ENCODE measurements around the gene FAM168B. TPM values are rescaled to one million over a fixed set of nuclear protein-coding genes. Genes with fewer than 3 reads are reported as not detected.
A peak's percentile ranks its signal among the peaks of the same experiment; 100 is the strongest.

Gene FAM168B
- total RNA-seq, 1 donor from 2014 or later: 104 TPM

GRCh38 chr2:131026919-131027318 is 66.3 kb downstream of the FAM168B start:
- no peak for DNase-seq (ENCODE audit: extremely low spot score, unreplicated experiment)
- no peak overlapping the region for H3K4me3 Mint-ChIP-seq
- no peaks in the 10 kb centered on the region for H3K9me3 Mint-ChIP-seq
- H3K27ac Mint-ChIP-seq: no peak overlapping the region
- no peak for TF ChIP-seq CTCF (conservative IDR thresholded peaks at IDR 0.05)
- no peaks in the 10 kb centered on the region for H3K4me1 Mint-ChIP-seq (ENCODE audit: unreplicated experiment)
- peaks cover under 1% of the 10 kb centered on the region for H3K27me3 Mint-ChIP-seq
- peaks cover 3% of the 10 kb centered on the region for H3K36me3 Mint-ChIP-seq

DNA sequence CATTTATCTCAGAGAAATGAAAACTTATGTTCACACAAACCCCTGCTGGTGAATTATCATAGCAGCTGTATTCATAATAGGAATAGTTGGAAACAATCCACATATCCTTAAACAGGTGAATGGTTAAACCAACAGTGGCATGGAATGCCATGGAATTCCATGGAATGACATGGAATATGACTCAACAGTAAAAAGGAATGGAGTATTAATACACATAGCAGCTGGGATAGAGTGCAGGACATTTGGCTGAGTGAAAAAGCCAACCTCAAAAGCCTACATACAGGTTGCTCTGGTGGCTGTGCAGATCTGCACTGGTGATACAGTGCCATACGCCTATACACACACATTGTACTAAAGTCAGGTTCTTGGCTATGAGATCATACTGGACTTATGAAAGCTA is 69.5 kb downstream of the FAM168B start:
- Mint-ChIP-seq H3K27ac (no peak overlapping the region), H3K27me3 (peaks cover 3% of the 10 kb centered on the region), H3K9me3 (no peaks in the 10 kb centered on the region), H3K4me1 (ENCODE audit: unreplicated experiment) (no peaks in the 10 kb centered on the region), H3K4me3 (no peak overlapping the region), H3K36me3 (peaks cover 3% of the 10 kb centered on the region)
- no peak for DNase-seq (ENCODE audit: extremely low spot score, unreplicated experiment)
- no peak for TF ChIP-seq CTCF (conservative IDR thresholded peaks at IDR 0.05)

DNA sequence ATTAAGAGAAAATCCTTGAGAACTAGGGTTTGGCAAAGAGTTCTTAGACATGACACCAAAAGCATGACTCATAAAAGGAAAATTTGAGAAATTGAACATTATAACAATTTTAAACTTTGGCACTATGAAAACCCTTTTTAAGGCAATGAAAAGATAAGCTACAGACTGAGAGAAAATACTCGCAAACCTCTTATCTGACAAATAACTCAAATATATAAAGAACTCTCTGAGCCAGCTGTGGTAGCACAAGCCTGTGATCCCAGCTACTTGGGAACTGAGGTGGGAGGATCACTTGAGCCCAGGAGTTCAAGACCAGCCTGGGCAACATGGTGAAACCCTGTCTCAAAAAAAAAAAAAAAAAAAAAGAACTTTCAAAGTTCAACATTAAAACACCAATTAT is 70.5 kb downstream of the FAM168B start:
- no peak overlapping the region for H3K4me3 Mint-ChIP-seq

DNA sequence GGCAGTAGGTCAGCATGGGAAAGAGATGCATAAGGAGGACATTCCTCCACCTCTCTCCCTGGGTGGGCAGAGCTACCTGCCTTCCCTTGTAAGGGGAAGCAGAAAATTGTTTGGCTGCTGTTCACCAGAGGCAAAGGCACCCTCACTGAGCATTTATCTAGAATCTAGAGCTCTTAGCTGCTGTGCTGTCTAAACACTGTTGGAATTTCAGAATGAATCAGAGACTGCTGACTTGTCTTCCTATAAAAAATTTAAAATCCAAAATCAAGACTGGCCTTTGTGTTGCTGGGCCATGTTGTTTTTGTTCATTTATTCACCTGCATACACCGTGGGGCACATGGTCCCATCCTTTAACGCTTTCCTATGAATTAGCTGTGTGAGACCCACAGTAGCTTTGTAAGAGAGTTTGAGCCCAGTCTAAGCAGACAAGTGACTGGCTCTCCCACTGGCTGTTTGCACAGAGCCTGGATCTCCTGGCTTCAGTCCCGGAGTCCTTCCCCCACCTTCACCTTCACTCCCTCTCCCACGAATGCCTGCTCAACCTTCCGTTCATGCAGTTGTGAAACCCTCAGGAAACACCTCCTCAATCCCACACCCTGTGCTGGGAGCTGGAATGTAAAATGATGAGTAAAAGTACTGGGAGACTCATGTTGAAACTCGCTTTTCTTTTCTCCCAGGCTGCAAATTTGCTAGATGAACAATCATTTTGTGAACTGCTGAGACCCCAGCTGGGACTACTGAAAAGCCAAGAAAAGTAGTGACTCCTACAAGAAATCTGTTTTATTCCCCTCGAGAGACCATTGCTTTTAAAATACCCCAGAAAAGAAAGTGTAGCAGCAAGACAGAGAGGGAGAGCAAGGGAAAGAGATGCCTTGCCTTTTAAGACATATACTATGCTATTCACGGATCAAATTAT is 76.2 kb downstream of the FAM168B start:
- peaks cover 6% of the 10 kb centered on the region for H3K4me1 Mint-ChIP-seq (ENCODE audit: unreplicated experiment)
- TF ChIP-seq CTCF (conservative IDR thresholded peaks at IDR 0.05): no peak
- H3K27ac Mint-ChIP-seq: peak overlapping the region; percentile 29
- DNase-seq (ENCODE audit: extremely low spot score, unreplicated experiment): no peak
- peaks cover 17% of the 10 kb centered on the region for H3K27me3 Mint-ChIP-seq
- H3K9me3 Mint-ChIP-seq: no peaks in the 10 kb centered on the region
- H3K4me3 Mint-ChIP-seq: no peak overlapping the region
- H3K36me3 Mint-ChIP-seq: no peaks in the 10 kb centered on the region

More for the DNA sequence above, 70.5 kb downstream of the FAM168B start:
- Mint-ChIP-seq H3K36me3 (no peaks in the 10 kb centered on the region), H3K4me1 (ENCODE audit: unreplicated experiment) (no peaks in the 10 kb centered on the region), H3K9me3 (no peaks in the 10 kb centered on the region), H3K27ac (no peak overlapping the region), H3K27me3 (peaks cover 5% of the 10 kb centered on the region)
- TF ChIP-seq CTCF (conservative IDR thresholded peaks at IDR 0.05): no peak
- DNase-seq (ENCODE audit: extremely low spot score, unreplicated experiment): no peak

- Mint-ChIP-seq H3K27ac (no peak overlapping the region), H3K4me3 (no peak overlapping the region), H3K36me3 (no peaks in the 10 kb centered on the region), H3K27me3 (peaks cover 20% of the 10 kb centered on the region), H3K4me1 (ENCODE audit: unreplicated experiment) (peaks cover 12% of the 10 kb centered on the region), H3K9me3 (no peaks in the 10 kb centered on the region)
- no peak for TF ChIP-seq CTCF (conservative IDR thresholded peaks at IDR 0.05)
- DNase-seq (ENCODE audit: extremely low spot score, unreplicated experiment): no peak
Measured at GRCh38 chr2:131015764-131016163, 77.5 kb downstream of the FAM168B start.

Measured in type B pancreatic cell (in vitro differentiated cells).